DOHH2 (cell line): ENCODE measurements around the gene SLC24A2.

Experiments
- H3F3A ChIP-seq: fragments of 200-600 bp; sonication (generic), shearing (Covaris generic); 2 replicates; pipeline ENCODE4 v1.6.0; 2016; ENCODE audit warnings: antibody characterized with exemption, mild to moderate bottlenecking; ENCODE audit not compliant: control insufficient read depth, insufficient read depth
- H3K27ac ChIP-seq: fragments of 200-600 bp; sonication (generic); 2 replicates; pipeline ENCODE4 v1.5.1; 2014; ENCODE audit warnings: low read depth, mild to moderate bottlenecking, low read length, moderate library complexity
- H3K27me3 ChIP-seq: fragments of 200-600 bp; sonication (generic); 2 replicates; pipeline ENCODE4 v1.6.1; 2014; ENCODE audit warnings: mild to moderate bottlenecking, low read length, mixed read lengths; ENCODE audit not compliant: control insufficient read depth
- H3K36me3 ChIP-seq: fragments of 200-600 bp; sonication (generic); 2 replicates; pipeline ENCODE4 v1.6.1; 2014; ENCODE audit warnings: mild to moderate bottlenecking, low read length, moderate library complexity, mixed read lengths; ENCODE audit not compliant: control insufficient read depth
- H3K4me1 ChIP-seq: fragments of 200-600 bp; sonication (generic); 2 replicates; pipeline ENCODE4 v1.6.1; 2014; ENCODE audit warnings: mild to moderate bottlenecking, low read length, mixed read lengths; ENCODE audit not compliant: control insufficient read depth
- H3K4me2 ChIP-seq: fragments of 200-600 bp; sonication (generic); 2 replicates; pipeline ENCODE4 v1.6.0; 2014; ENCODE audit warnings: mild to moderate bottlenecking, low read length, moderate library complexity
- H3K4me3 ChIP-seq: fragments of 200-600 bp; sonication (generic); 2 replicates; pipeline ENCODE4 v1.5.1; 2014; ENCODE audit warnings: mild to moderate bottlenecking, low read length, mixed read lengths
- H3K79me2 ChIP-seq: fragments of 200-600 bp; sonication (generic); 2 replicates; pipeline ENCODE4 v1.6.1; 2014; ENCODE audit warnings: mild to moderate bottlenecking, low read length, mixed read lengths; ENCODE audit not compliant: control insufficient read depth
- H3K9me2 ChIP-seq: fragments of 200-600 bp; sonication (generic); replicated peaks from 2 replicates; pipeline ENCODE4 v1.6.1; 2014; ENCODE audit warnings: mild to moderate bottlenecking, low read length, mixed read lengths; ENCODE audit not compliant: control insufficient read depth
- H3K9me3 ChIP-seq: fragments of 200-600 bp; sonication (generic); 2 replicates; pipeline ENCODE4 v1.6.1; 2014; ENCODE audit warnings: antibody characterized with exemption, low read length, mixed read lengths; ENCODE audit not compliant: control insufficient read depth, insufficient read depth
- H4K20me1 ChIP-seq: fragments of 200-600 bp; sonication (generic); 2 replicates; pipeline ENCODE4 v1.6.0; 2014; ENCODE audit warnings: low read depth, mild to moderate bottlenecking, antibody characterized with exemption, low read length, moderate library complexity; ENCODE audit not compliant: control insufficient read depth, insufficient read depth
- CTCF ChIP-seq: fragments of 200-600 bp; sonication (generic); IDR thresholded peaks from one replicate; pipeline ENCODE4 v1.5.1; 2014; ENCODE audit warnings: antibody characterized with exemption, mild to moderate bottlenecking, low read depth, low read length; ENCODE audit not compliant: poor library complexity, severe bottlenecking
- EZH2phosphoT487 ChIP-seq: fragments of 200-600 bp; sonication (generic); IDR thresholded peaks from 2 replicates; pipeline ENCODE4 v1.6.1; 2017; ENCODE audit warnings: borderline replicate concordance, mild to moderate bottlenecking, antibody characterized with exemption, low read length, moderate library complexity, mixed read lengths

Gene SLC24A2

GRCh38 chr9:19771446-19771845, 17.4 kb downstream of the SLC24A2 start:
- Histone ChIP-seq H3F3A (no peaks in the 10 kb centered on the region), H3K4me2 (no peak overlapping the region), H3K4me3 (no peak overlapping the region)

GRCh38 chr9:19770973-19771372, 17.9 kb downstream of the SLC24A2 start:
- no peak for TF ChIP-seq EZH2phosphoT487
- no peak for TF ChIP-seq CTCF
- H3K9me3 ChIP-seq = no peaks in the 10 kb centered on the region

More at GRCh38 chr9:19771446-19771845, 17.4 kb downstream of the SLC24A2 start:
- H3K79me2 ChIP-seq = no peaks in the 10 kb centered on the region
- TF ChIP-seq EZH2phosphoT487 = no peak
- TF ChIP-seq CTCF = no peak
- H3K27me3 ChIP-seq = no peaks in the 10 kb centered on the region
- H3K9me2 ChIP-seq = no peaks in the 10 kb centered on the region
- no peaks in the 10 kb centered on the region for H3K4me1 ChIP-seq
- H3K27ac ChIP-seq = no peak overlapping the region
- no peaks in the 10 kb centered on the region for H4K20me1 ChIP-seq
- no peaks in the 10 kb centered on the region for H3K9me3 ChIP-seq
- H3K36me3 ChIP-seq = no peaks in the 10 kb centered on the region

GRCh38 chr9:19769213-19769612, 19.6 kb downstream of the SLC24A2 start:
- H3K27ac ChIP-seq = no peak overlapping the region
- no peaks in the 10 kb centered on the region for H3K9me3 ChIP-seq
- H3K27me3 ChIP-seq = no peaks in the 10 kb centered on the region
- H3K4me1 ChIP-seq = no peaks in the 10 kb centered on the region
- H3K79me2 ChIP-seq = no peaks in the 10 kb centered on the region
- no peaks in the 10 kb centered on the region for H3F3A ChIP-seq
- H3K9me2 ChIP-seq = no peaks in the 10 kb centered on the region
- TF ChIP-seq CTCF (no peak), EZH2phosphoT487 (no peak)
- no peak overlapping the region for H3K4me2 ChIP-seq
- H3K36me3 ChIP-seq = no peaks in the 10 kb centered on the region
- no peaks in the 10 kb centered on the region for H4K20me1 ChIP-seq
- no peak overlapping the region for H3K4me3 ChIP-seq

More at GRCh38 chr9:19770973-19771372, 17.9 kb downstream of the SLC24A2 start:
- H3K4me2 ChIP-seq = no peak overlapping the region
- no peaks in the 10 kb centered on the region for H3K27me3 ChIP-seq
- no peaks in the 10 kb centered on the region for H3F3A ChIP-seq
- H3K4me1 ChIP-seq = no peaks in the 10 kb centered on the region
- no peaks in the 10 kb centered on the region for H3K79me2 ChIP-seq
- no peaks in the 10 kb centered on the region for H3K9me2 ChIP-seq
- H4K20me1 ChIP-seq = no peaks in the 10 kb centered on the region
- H3K36me3 ChIP-seq = no peaks in the 10 kb centered on the region
- H3K4me3 ChIP-seq = no peak overlapping the region
- no peak overlapping the region for H3K27ac ChIP-seq

GRCh38 chr9:19768798-19769197, 20.0 kb downstream of the SLC24A2 start:
- Histone ChIP-seq H3K36me3 (no peaks in the 10 kb centered on the region), H3K4me1 (no peaks in the 10 kb centered on the region), H3K9me3 (no peaks in the 10 kb centered on the region), H3K9me2 (no peaks in the 10 kb centered on the region), H3K27ac (no peak overlapping the region), H3K79me2 (no peaks in the 10 kb centered on the region), H3F3A (no peaks in the 10 kb centered on the region), H3K4me3 (no peak overlapping the region), H3K27me3 (no peaks in the 10 kb centered on the region), H4K20me1 (no peaks in the 10 kb centered on the region), H3K4me2 (no peak overlapping the region)
- TF ChIP-seq CTCF (no peak), EZH2phosphoT487 (no peak)
